HEK293 (cell line): ENCODE measurements around the gene PLCH2.

ENCODE experiments used
- BCL11A ChIP-seq: fragments of 450-650 bp; formaldehyde crosslinking; IDR thresholded peaks from 2 replicates; pipeline ENCODE4 v1.5.1; 2016; ENCODE audit warnings: low read depth, missing biosample characterization, missing genetic modification characterization
- CTCF ChIP-seq: fragments of 450-650 bp; formaldehyde crosslinking; IDR thresholded peaks from 2 replicates; pipeline ENCODE4 v1.5.1; 2016; ENCODE audit warnings: missing biosample characterization, missing genetic modification characterization
- HOXA7 ChIP-seq: sonication (generic); formaldehyde crosslinking; IDR thresholded peaks from 2 replicates; pipeline ENCODE4 v1.8.1; 2022; ENCODE audit warnings: missing genetic modification reagents, borderline replicate concordance
- KLF10 ChIP-seq: fragments of 450-650 bp; IDR thresholded peaks from 2 replicates; pipeline ENCODE4 v1.5.1; 2018; ENCODE audit warnings: missing biosample characterization, mild to moderate bottlenecking, missing genetic modification characterization
- PRDM10 ChIP-seq: fragments of 450-650 bp; formaldehyde crosslinking; IDR thresholded peaks from 2 replicates; pipeline ENCODE4 v1.5.1; 2016; ENCODE audit warnings: missing biosample characterization, missing genetic modification characterization
- REST ChIP-seq: fragments of 450-650 bp; formaldehyde crosslinking; IDR thresholded peaks from 2 replicates; pipeline ENCODE4 v1.5.1; 2016; ENCODE audit warnings: missing biosample characterization, missing genetic modification characterization
- SETDB1 ChIP-seq: IDR thresholded peaks from one replicate; pipeline ENCODE4 v1.6.1; 2017; ENCODE audit warnings: mild to moderate bottlenecking, low read length, moderate library complexity, mixed read lengths; ENCODE audit not compliant: insufficient read length
- ZBTB1 ChIP-seq: fragments of 450-650 bp; formaldehyde crosslinking; IDR thresholded peaks from 2 replicates; pipeline ENCODE4 v1.5.1; 2016; ENCODE audit warnings: missing biosample characterization, missing genetic modification characterization
- ZFP41 ChIP-seq: fragments of 450-650 bp; formaldehyde crosslinking; IDR thresholded peaks from 2 replicates; pipeline ENCODE4 v1.5.1; 2016; ENCODE audit warnings: missing biosample characterization, missing genetic modification characterization, borderline replicate concordance
- ZNF311 ChIP-seq: fragments of 450-650 bp; formaldehyde crosslinking; IDR thresholded peaks from 2 replicates; pipeline ENCODE4 v1.5.1; 2017; ENCODE audit warnings: missing biosample characterization, missing genetic modification characterization, borderline replicate concordance
- ZNF37A ChIP-seq: fragments of 450-650 bp; IDR thresholded peaks from 2 replicates; pipeline ENCODE4 v1.5.1; 2018; ENCODE audit warnings: missing biosample characterization, missing genetic modification characterization
- ZNF704 ChIP-seq: fragments of 450-650 bp; formaldehyde crosslinking; IDR thresholded peaks from 2 replicates; pipeline ENCODE4 v1.5.1; 2016; ENCODE audit warnings: missing biosample characterization, missing genetic modification characterization

GRCh38 chr1:2554621-2555387 is 78.7 kb downstream of the PLCH2 start:
- peak; percentile 92 for TF ChIP-seq CTCF
- TF ChIP-seq ZNF704 (tag by site-specific recombination), result no peak
- TF ChIP-seq KLF10, result no peak
- TF ChIP-seq PRDM10 (tag by site-specific recombination), result no peak
- TF ChIP-seq HOXA7 (CRISPR knock-in tag), result no peak
- no peak for TF ChIP-seq BCL11A (tag by site-specific recombination)
- TF ChIP-seq ZBTB1 (tag by site-specific recombination), result no peak
- no peak for TF ChIP-seq REST
- no peak for TF ChIP-seq SETDB1
- TF ChIP-seq ZNF37A (tag by site-specific recombination), result no peak
- TF ChIP-seq ZNF311 (tag by site-specific recombination), result no peak
- TF ChIP-seq ZFP41 (tag by site-specific recombination), result no peak
